ENCODE results near the gene CEP95. TPM values are rescaled to one million over a fixed set of nuclear protein-coding genes. Genes with fewer than 3 reads are reported as not detected.

CEP95 gene
- total RNA-seq, 1 experiment from 2014 or later, result 63.8 TPM

DNA sequence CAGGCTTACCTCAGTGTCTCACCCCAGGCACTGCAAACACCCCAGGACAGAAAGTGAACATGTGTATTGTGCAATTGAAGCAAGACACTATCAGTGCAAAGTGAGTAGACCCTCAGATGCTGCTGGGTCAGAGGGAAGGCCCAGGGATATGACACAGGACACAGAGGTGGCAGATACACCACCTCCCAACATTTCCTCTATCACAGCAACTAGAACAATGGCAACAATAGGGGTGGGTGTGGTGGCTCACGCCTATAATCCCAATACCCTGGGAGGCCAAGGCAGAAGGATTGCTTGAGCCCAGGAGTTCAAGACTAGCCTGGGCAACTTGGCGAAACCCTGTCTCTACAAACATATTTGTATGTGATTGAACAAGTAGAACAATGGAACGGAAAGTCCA lies 35.3 kb upstream of the CEP95 start (continued):
- TF ChIP-seq, protein P1, sequence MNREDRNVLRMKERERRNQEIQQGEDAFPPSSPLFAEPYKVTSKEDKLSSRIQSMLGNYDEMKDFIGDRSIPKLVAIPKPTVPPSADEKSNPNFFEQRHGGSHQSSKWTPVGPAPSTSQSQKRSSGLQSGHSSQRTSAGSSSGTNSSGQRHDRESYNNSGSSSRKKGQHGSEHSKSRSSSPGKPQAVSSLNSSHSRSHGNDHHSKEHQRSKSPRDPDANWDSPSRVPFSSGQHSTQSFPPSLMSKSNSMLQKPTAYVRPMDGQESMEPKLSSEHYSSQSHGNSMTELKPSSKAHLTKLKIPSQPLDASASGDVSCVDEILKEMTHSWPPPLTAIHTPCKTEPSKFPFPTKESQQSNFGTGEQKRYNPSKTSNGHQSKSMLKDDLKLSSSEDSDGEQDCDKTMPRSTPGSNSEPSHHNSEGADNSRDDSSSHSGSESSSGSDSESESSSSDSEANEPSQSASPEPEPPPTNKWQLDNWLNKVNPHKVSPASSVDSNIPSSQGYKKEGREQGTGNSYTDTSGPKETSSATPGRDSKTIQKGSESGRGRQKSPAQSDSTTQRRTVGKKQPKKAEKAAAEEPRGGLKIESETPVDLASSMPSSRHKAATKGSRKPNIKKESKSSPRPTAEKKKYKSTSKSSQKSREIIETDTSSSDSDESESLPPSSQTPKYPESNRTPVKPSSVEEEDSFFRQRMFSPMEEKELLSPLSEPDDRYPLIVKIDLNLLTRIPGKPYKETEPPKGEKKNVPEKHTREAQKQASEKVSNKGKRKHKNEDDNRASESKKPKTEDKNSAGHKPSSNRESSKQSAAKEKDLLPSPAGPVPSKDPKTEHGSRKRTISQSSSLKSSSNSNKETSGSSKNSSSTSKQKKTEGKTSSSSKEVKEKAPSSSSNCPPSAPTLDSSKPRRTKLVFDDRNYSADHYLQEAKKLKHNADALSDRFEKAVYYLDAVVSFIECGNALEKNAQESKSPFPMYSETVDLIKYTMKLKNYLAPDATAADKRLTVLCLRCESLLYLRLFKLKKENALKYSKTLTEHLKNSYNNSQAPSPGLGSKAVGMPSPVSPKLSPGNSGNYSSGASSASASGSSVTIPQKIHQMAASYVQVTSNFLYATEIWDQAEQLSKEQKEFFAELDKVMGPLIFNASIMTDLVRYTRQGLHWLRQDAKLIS (CRISPR knock-in tag; IDR thresholded peaks at IDR 0.05; ENCODE audit: borderline replicate concordance), result no peak
- no peak for TF ChIP-seq NFYB (CRISPR knock-in tag; conservative IDR thresholded peaks at IDR 0.05; ENCODE audit: low read depth)
- TF ChIP-seq, protein P2, sequence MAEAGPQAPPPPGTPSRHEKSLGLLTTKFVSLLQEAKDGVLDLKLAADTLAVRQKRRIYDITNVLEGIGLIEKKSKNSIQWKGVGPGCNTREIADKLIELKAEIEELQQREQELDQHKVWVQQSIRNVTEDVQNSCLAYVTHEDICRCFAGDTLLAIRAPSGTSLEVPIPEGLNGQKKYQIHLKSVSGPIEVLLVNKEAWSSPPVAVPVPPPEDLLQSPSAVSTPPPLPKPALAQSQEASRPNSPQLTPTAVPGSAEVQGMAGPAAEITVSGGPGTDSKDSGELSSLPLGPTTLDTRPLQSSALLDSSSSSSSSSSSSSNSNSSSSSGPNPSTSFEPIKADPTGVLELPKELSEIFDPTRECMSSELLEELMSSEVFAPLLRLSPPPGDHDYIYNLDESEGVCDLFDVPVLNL (CRISPR knock-in tag; IDR thresholded peaks at IDR 0.05; ENCODE audit: borderline replicate concordance, low read depth), result no peak
- no peak for TF ChIP-seq JAZF1 (CRISPR knock-in tag; IDR thresholded peaks at IDR 0.05)
- no peak for TF ChIP-seq MXD4 (CRISPR knock-in tag; IDR thresholded peaks at IDR 0.05; ENCODE audit: borderline replicate concordance)
- no peak for TF ChIP-seq IRF2 (CRISPR knock-in tag; IDR thresholded peaks at IDR 0.05; ENCODE audit: borderline replicate concordance, low read depth)
- TF ChIP-seq, protein P3, sequence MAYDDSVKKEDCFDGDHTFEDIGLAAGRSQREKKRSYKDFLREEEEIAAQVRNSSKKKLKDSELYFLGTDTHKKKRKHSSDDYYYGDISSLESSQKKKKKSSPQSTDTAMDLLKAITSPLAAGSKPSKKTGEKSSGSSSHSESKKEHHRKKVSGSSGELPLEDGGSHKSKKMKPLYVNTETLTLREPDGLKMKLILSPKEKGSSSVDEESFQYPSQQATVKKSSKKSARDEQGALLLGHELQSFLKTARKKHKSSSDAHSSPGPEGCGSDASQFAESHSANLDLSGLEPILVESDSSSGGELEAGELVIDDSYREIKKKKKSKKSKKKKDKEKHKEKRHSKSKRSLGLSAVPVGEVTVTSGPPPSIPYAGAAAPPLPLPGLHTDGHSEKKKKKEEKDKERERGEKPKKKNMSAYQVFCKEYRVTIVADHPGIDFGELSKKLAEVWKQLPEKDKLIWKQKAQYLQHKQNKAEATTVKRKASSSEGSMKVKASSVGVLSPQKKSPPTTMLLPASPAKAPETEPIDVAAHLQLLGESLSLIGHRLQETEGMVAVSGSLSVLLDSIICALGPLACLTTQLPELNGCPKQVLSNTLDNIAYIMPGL (CRISPR knock-in tag; IDR thresholded peaks at IDR 0.05), result no peak
- no peak for TF ChIP-seq ZNF138 (CRISPR knock-in tag; conservative IDR thresholded peaks at IDR 0.05)
- no peak for TF ChIP-seq ESRRA (CRISPR knock-in tag; IDR thresholded peaks at IDR 0.05; ENCODE audit: borderline replicate concordance)
- TF ChIP-seq, protein P4, sequence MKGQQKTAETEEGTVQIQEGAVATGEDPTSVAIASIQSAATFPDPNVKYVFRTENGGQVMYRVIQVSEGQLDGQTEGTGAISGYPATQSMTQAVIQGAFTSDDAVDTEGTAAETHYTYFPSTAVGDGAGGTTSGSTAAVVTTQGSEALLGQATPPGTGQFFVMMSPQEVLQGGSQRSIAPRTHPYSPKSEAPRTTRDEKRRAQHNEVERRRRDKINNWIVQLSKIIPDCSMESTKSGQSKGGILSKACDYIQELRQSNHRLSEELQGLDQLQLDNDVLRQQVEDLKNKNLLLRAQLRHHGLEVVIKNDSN (CRISPR knock-in tag; IDR thresholded peaks at IDR 0.05), result no peak
- TF ChIP-seq SOX15 (CRISPR knock-in tag; IDR thresholded peaks at IDR 0.05), result no peak

DNA sequence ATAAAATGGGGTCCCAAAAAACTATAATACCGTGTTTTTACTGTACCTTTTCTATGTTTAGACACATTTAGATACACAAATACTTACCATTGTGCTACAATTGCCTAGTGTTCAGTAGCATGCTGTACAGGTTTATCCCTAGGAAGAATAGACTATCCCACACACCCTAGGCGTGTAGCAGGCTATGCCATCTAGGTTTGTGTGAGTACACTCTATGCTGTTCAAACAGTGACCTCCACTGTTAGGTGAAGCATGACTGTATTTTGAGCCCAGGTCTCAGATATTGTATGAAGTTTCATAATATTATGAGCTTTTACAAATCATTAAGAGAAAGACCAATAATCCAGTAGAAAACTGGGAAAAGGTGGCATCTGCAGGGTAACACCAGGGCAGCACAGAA lies 34.2 kb upstream of the CEP95 start:
- Mint-ChIP-seq H3K27me3 (ENCODE audit: low read depth) (no peaks in the 10 kb centered on the region; the same call in 1 of the 2 replicates), H3K36me3 (peaks cover 6% of the 10 kb centered on the region), H3K4me3 (no peak overlapping the region), H3K9me3 (no peaks in the 10 kb centered on the region), H3K4me1 (peaks cover 16% of the 10 kb centered on the region), H3K27ac (no peak overlapping the region)
- POLR2A ChIA-PET, result no interaction called here
- DNase-seq (ENCODE audit: low spot score) (no peak), ATAC-seq (no peak)
- CTCF ChIA-PET, result interaction anchor here (0.6 kb wide), 1 partner anchor 839 kb away, joined by 3 read pairs; no protein-coding TSS in a partner anchor
- TF ChIP-seq FOXK1 (CRISPR knock-in tag; IDR thresholded peaks at IDR 0.05) (no peak), ELF4 (CRISPR knock-in tag; IDR thresholded peaks at IDR 0.05; ENCODE audit: low read depth) (no peak), NFYB (CRISPR knock-in tag; conservative IDR thresholded peaks at IDR 0.05; ENCODE audit: low read depth) (no peak), ZNF219 (CRISPR knock-in tag; IDR thresholded peaks at IDR 0.05; ENCODE audit: borderline replicate concordance) (no peak), TP53 (CRISPR knock-in tag; IDR thresholded peaks at IDR 0.05) (no peak), ZNF423 (CRISPR knock-in tag; IDR thresholded peaks at IDR 0.05) (no peak), ZBTB21 (CRISPR knock-in tag; IDR thresholded peaks at IDR 0.05; ENCODE audit: borderline replicate concordance) (no peak), MYBL2 (CRISPR knock-in tag; IDR thresholded peaks at IDR 0.05) (no peak), GTF2I (CRISPR knock-in tag; conservative IDR thresholded peaks at IDR 0.05) (no peak)
- TF ChIP-seq, protein P5, sequence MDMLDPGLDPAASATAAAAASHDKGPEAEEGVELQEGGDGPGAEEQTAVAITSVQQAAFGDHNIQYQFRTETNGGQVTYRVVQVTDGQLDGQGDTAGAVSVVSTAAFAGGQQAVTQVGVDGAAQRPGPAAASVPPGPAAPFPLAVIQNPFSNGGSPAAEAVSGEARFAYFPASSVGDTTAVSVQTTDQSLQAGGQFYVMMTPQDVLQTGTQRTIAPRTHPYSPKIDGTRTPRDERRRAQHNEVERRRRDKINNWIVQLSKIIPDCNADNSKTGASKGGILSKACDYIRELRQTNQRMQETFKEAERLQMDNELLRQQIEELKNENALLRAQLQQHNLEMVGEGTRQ (CRISPR knock-in tag; IDR thresholded peaks at IDR 0.05), result no peak
- TF ChIP-seq, protein P6, sequence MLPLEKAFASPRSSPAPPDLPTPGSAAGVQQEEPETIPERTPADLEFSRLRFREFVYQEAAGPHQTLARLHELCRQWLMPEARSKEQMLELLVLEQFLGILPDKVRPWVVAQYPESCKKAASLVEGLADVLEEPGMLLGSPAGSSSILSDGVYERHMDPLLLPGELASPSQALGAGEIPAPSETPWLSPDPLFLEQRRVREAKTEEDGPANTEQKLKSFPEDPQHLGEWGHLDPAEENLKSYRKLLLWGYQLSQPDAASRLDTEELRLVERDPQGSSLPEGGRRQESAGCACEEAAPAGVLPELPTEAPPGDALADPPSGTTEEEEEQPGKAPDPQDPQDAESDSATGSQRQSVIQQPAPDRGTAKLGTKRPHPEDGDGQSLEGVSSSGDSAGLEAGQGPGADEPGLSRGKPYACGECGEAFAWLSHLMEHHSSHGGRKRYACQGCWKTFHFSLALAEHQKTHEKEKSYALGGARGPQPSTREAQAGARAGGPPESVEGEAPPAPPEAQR (CRISPR knock-in tag; IDR thresholded peaks at IDR 0.05), result no peak

All from WTC11 (cell line).